ENCODE measurements around the gene C2orf92. TPM values are rescaled to one million over a fixed set of nuclear protein-coding genes. Genes with fewer than 3 reads are reported as not detected.
"Not testable (repeated sequence)": the region's sequence is repeated elsewhere in the genome, so short reads cannot be mapped to it uniquely, and the experiment has no call there.

The C2orf92 gene
- 2.5 and 3.2 TPM in 2 replicates for total RNA-seq

DNA sequence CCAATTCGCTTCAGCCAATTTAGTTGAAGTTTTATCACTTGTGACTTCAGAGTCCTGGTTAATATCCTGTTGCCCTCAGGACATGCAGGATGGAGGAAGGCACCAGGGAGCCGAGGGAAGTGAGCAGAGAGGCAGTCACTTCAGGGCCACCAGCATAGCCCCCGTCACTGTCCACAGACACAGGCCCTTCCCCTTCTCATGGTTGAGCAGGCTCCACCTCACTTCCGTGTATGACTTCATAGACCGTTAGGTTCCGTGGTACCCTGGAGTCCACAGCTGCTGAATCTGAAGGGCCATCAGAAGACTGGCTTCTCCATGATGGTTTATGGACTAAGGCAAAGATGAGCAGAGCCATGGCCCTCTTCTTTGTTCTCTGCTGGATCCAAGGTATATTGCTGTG lies at the start of gene C2orf92:
Gene C2orf92 (plus strand): TSS at position 266 of the 400 bp plus-strand sequence. CDS start 76 bp downstream, at position 342.
- Histone ChIP-seq H4K20me1 (ENCODE audit: insufficient read depth, low read length) (no peaks in the 10 kb centered on the region), H3K4me1 (ENCODE audit: insufficient read depth, low read length) (peaks cover 5% of the 10 kb centered on the region), H2AFZ (ENCODE audit: low read length) (no peak within 1 kb of the TSS), H3K27ac (ENCODE audit: low read depth, low read length) (no peak within 1 kb of the TSS), H3K9me3 (ENCODE audit: low read depth, low read length) (no peaks in the 10 kb centered on the region), H3K4me2 (ENCODE audit: insufficient read depth, low read length) (no peak within 1 kb of the TSS), H3K79me2 (ENCODE audit: insufficient read depth, low read length) (no peaks in the 10 kb centered on the region), H3K36me3 (ENCODE audit: insufficient read depth, low read length) (no peaks in the 10 kb centered on the region), H3K4me3 (ENCODE audit: insufficient read depth, low read length) (no peak within 1 kb of the TSS), H3K27me3 (ENCODE audit: insufficient read depth, low read length) (no peaks in the 10 kb centered on the region)
- no peak for TF ChIP-seq CTCF (IDR thresholded peaks at IDR 0.05; ENCODE audit: extremely low read depth, low read depth, low read length)
- DNase-seq (ENCODE audit: insufficient read length, low spot score, missing footprints) = no peak

DNA sequence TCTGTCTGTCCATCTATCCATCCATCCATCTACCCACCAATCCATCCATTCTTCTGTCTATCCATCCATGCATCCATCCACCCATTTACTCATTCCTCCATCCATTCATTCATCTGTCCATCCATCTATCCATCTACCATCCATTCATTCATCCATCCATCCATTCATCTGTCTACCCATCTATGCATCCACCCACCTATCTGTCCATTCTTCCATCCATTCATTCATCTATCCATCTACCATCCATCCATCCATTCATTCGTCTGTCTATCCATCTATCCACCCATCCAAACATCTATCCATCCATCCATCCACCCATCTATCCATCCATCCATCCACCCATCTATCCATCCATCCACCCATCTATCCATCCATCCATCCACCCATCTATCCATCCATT lies 49.0 kb upstream of the C2orf92 start:
- H3K27ac ChIP-seq (ENCODE audit: low read depth, low read length); H3K27me3 ChIP-seq (ENCODE audit: insufficient read depth, low read length); H3K4me3 ChIP-seq (ENCODE audit: insufficient read depth, low read length); H3K4me2 ChIP-seq (ENCODE audit: insufficient read depth, low read length); DNase-seq (ENCODE audit: insufficient read length, low spot score, missing footprints); H2AFZ ChIP-seq (ENCODE audit: low read length); H3K36me3 ChIP-seq (ENCODE audit: insufficient read depth, low read length); H3K79me2 ChIP-seq (ENCODE audit: insufficient read depth, low read length); H4K20me1 ChIP-seq (ENCODE audit: insufficient read depth, low read length); H3K4me1 ChIP-seq (ENCODE audit: insufficient read depth, low read length); H3K9me3 ChIP-seq (ENCODE audit: low read depth, low read length): not testable (repeated sequence)

GRCh38 chr2:97622976-97623375 lies 46.5 kb upstream of the C2orf92 start:
- H3K9me3 ChIP-seq (ENCODE audit: low read depth, low read length); DNase-seq (ENCODE audit: insufficient read length, low spot score, missing footprints); H3K4me2 ChIP-seq (ENCODE audit: insufficient read depth, low read length); H3K27ac ChIP-seq (ENCODE audit: low read depth, low read length); H3K4me1 ChIP-seq (ENCODE audit: insufficient read depth, low read length); H2AFZ ChIP-seq (ENCODE audit: low read length); H4K20me1 ChIP-seq (ENCODE audit: insufficient read depth, low read length); H3K36me3 ChIP-seq (ENCODE audit: insufficient read depth, low read length); H3K4me3 ChIP-seq (ENCODE audit: insufficient read depth, low read length); H3K79me2 ChIP-seq (ENCODE audit: insufficient read depth, low read length); H3K27me3 ChIP-seq (ENCODE audit: insufficient read depth, low read length): not testable (repeated sequence)

GRCh38 chr2:97625354-97626048 lies 44.0 kb upstream of the C2orf92 start:
- H3K79me2 ChIP-seq (ENCODE audit: insufficient read depth, low read length); H3K27me3 ChIP-seq (ENCODE audit: insufficient read depth, low read length); H3K9me3 ChIP-seq (ENCODE audit: low read depth, low read length); H3K4me3 ChIP-seq (ENCODE audit: insufficient read depth, low read length); H4K20me1 ChIP-seq (ENCODE audit: insufficient read depth, low read length); H3K4me1 ChIP-seq (ENCODE audit: insufficient read depth, low read length); H3K27ac ChIP-seq (ENCODE audit: low read depth, low read length); H3K4me2 ChIP-seq (ENCODE audit: insufficient read depth, low read length); H2AFZ ChIP-seq (ENCODE audit: low read length); DNase-seq (ENCODE audit: insufficient read length, low spot score, missing footprints); H3K36me3 ChIP-seq (ENCODE audit: insufficient read depth, low read length): not testable (repeated sequence)

DNA sequence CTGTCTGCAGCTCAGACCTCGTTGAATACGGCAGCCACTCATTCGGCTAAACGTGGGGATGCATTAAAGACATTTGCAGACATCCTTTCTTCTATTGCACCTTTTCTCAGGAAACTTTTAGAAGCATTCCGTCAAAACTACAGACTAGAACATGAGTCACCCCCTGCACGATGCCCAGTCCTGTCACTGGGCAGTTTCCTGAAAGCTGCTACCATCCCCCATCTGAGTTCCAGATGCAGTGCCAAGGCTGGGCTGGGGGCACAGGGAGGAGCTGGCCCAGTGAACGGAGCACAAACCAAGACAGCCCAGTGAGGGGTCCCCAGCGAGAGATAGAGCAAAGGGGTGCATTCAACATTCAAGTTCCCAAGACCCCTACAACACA lies 43.5 kb upstream of the C2orf92 start:
- H2AFZ ChIP-seq (ENCODE audit: low read length); H3K36me3 ChIP-seq (ENCODE audit: insufficient read depth, low read length); H3K4me1 ChIP-seq (ENCODE audit: insufficient read depth, low read length); H3K4me2 ChIP-seq (ENCODE audit: insufficient read depth, low read length); H3K4me3 ChIP-seq (ENCODE audit: insufficient read depth, low read length); H3K9me3 ChIP-seq (ENCODE audit: low read depth, low read length); H3K79me2 ChIP-seq (ENCODE audit: insufficient read depth, low read length); H3K27ac ChIP-seq (ENCODE audit: low read depth, low read length); H4K20me1 ChIP-seq (ENCODE audit: insufficient read depth, low read length); H3K27me3 ChIP-seq (ENCODE audit: insufficient read depth, low read length): not testable (repeated sequence)
- DNase-seq (ENCODE audit: insufficient read length, low spot score, missing footprints) = peak; percentile 51
